H1 (cell line): Measurements from ENCODE around the gene PSORS1C2. TPM values are rescaled to one million over a fixed set of nuclear protein-coding genes. Genes with fewer than 3 reads are reported as not detected.

Experiments used
- CTCF ChIA-PET: fragments of 300-600 bp; sonication (Branson Sonifier 250); formaldehyde crosslinking; loops from one replicate; lab custom pipeline; 2021; ENCODE audit not compliant: partially characterized antibody; lab: Charles Lee
- POLR2A ChIA-PET: fragments of 300-600 bp; sonication (Branson Sonifier 250); formaldehyde crosslinking; loops from one replicate; lab custom pipeline; 2021; ENCODE audit warnings: inconsistent platforms; ENCODE audit not compliant: partially characterized antibody; lab: Charles Lee
- DNase-seq, 2 experiments: peaks; one replicate each; pipeline versions ENCODE4 v3.0.0 to v3.0.0-alpha.2; 2010 to 2022; ENCODE audit warnings: low spot score in 2 of 2, low read depth in 1 of 2, mixed read lengths in 1 of 2
- FAIRE-seq: peaks from 2 replicates; lab custom pipeline; 2011; peaks lifted over from hg19 to GRCh38; lab: Jason Lieb, UNC
- H2AFZ ChIP-seq: 2 replicates; pipeline ENCODE4 v1.8.1; 2012; ENCODE audit warnings: low read length, inconsistent platforms
- H2AK5ac ChIP-seq: 2 replicates; pipeline ENCODE4 v1.6.1; 2013; ENCODE audit warnings: low read depth, low read length
- H2BK120ac ChIP-seq: replicated peaks from 2 replicates; pipeline ENCODE3; 2013; ENCODE audit warnings: low read depth, low read length, inconsistent platforms
- H2BK12ac ChIP-seq: 2 replicates; pipeline ENCODE4 v1.6.1; 2013; ENCODE audit warnings: low read depth, low read length
- H2BK15ac ChIP-seq: 2 replicates; pipeline ENCODE4 v1.6.1; 2013; ENCODE audit warnings: low read length
- H2BK20ac ChIP-seq: 2 replicates; pipeline ENCODE4 v1.6.1; 2013; ENCODE audit warnings: low read length
- H2BK5ac ChIP-seq: 2 replicates; pipeline ENCODE4 v1.6.1; 2013; ENCODE audit warnings: low read depth, low read length
- H3K14ac ChIP-seq: 2 replicates; pipeline ENCODE4 v1.6.1; 2013; ENCODE audit warnings: inconsistent platforms; ENCODE audit not compliant: insufficient read length
- H3K18ac ChIP-seq: 2 replicates; pipeline ENCODE4 v1.6.1; 2013; ENCODE audit warnings: low read length; ENCODE audit errors: extremely low read depth
- H3K23ac ChIP-seq: 2 replicates; pipeline ENCODE4 v1.6.1; 2013; ENCODE audit warnings: inconsistent platforms; ENCODE audit not compliant: insufficient read length
- H3K23me2 ChIP-seq: 2 replicates; pipeline ENCODE4 v1.6.1; 2013; ENCODE audit warnings: low read depth, low read length
- H3K27ac ChIP-seq: 2 replicates; pipeline ENCODE4 v1.6.1; 2011; ENCODE audit warnings: low read depth, low read length, inconsistent platforms
- H3K27me3 ChIP-seq, 4 experiments: replicated peaks in 1 of 4; 1 replicate in 1 of 4; 2 replicates in 3 of 4; pipeline versions ENCODE4 v1.6.1 to v1.8.1; 2011 to 2013; ENCODE audit warnings: low read length in 3 of 4, mild to moderate bottlenecking in 3 of 4, inconsistent platforms in 2 of 4, mixed read lengths in 2 of 4, moderate library complexity in 1 of 4; ENCODE audit not compliant: control insufficient read depth in 3 of 4, insufficient read depth in 3 of 4; ENCODE audit errors: extremely low read depth in 1 of 4
- H3K36me3 ChIP-seq, 4 experiments: 2 replicates each; pipeline versions ENCODE4 v1.6.1 to v1.8.1; 2011 to 2013; ENCODE audit warnings: mild to moderate bottlenecking in 4 of 4, low read length in 3 of 4, moderate library complexity in 2 of 4, control low read depth in 1 of 4, inconsistent platforms in 1 of 4; ENCODE audit not compliant: insufficient read depth in 4 of 4, control insufficient read depth in 2 of 4
- H3K4ac ChIP-seq: replicated peaks from 2 replicates; pipeline ENCODE3; 2013; ENCODE audit warnings: low read length, low read depth, mixed read lengths, inconsistent platforms; ENCODE audit not compliant: insufficient read length
- H3K4me1 ChIP-seq, 4 experiments: replicated peaks in 1 of 4; 1 replicate in 1 of 4; 2 replicates in 3 of 4; pipeline versions ENCODE4 v1.6.1 to v1.8.1; 2011 to 2013; ENCODE audit warnings: low read length in 3 of 4, inconsistent platforms in 2 of 4, mixed read lengths in 1 of 4; ENCODE audit not compliant: insufficient read depth in 4 of 4, control insufficient read depth in 3 of 4
- H3K4me2 ChIP-seq, 2 experiments: 2 replicates each; pipeline versions ENCODE4 v1.6.1 to v1.8.1; 2011 to 2013; ENCODE audit warnings: low read depth in 2 of 2, low read length in 2 of 2, control low read depth in 1 of 2, inconsistent platforms in 1 of 2, mild to moderate bottlenecking in 1 of 2; ENCODE audit not compliant: insufficient read depth in 1 of 2
- H3K4me3 ChIP-seq, 4 experiments: fragments of 200-600, 300-600 bp in 1 of 4; sonication (generic), shearing (Covaris generic), sonication (Bioruptor Twin) in 1 of 4; 2 replicates each; pipeline versions ENCODE4 v1.5.1 to v1.8.1; 2011 to 2016; ENCODE audit warnings: low read length in 4 of 4, low read depth in 3 of 4, control low read depth in 2 of 4, inconsistent platforms in 2 of 4, mild to moderate bottlenecking in 2 of 4, mixed read lengths in 1 of 4, moderate library complexity in 1 of 4; ENCODE audit not compliant: insufficient read depth in 2 of 4; ENCODE audit errors: extremely low read depth in 1 of 4
- H3K56ac ChIP-seq: replicated peaks from 2 replicates; pipeline ENCODE3; 2013; ENCODE audit warnings: low read depth, mild to moderate bottlenecking, mixed read lengths, low read length, inconsistent platforms; ENCODE audit not compliant: insufficient read length
- H3K79me1 ChIP-seq: 2 replicates; pipeline ENCODE4 v1.6.1; 2013; ENCODE audit warnings: low read depth, low read length, control low read depth
- H3K79me2 ChIP-seq, 2 experiments: 2 replicates each; pipeline versions ENCODE4 v1.6.1 to v1.8.1; 2012 to 2013; ENCODE audit warnings: low read length in 2 of 2, mild to moderate bottlenecking in 2 of 2, inconsistent platforms in 1 of 2; ENCODE audit not compliant: insufficient read depth in 2 of 2, control insufficient read depth in 1 of 2
- H3K9ac ChIP-seq, 4 experiments: replicated peaks in 1 of 4; 1 replicate in 1 of 4; 2 replicates in 3 of 4; pipeline versions ENCODE4 v1.6.1 to v1.8.1; 2011 to 2013; ENCODE audit warnings: low read depth in 3 of 4, low read length in 3 of 4, control low read depth in 2 of 4, mild to moderate bottlenecking in 2 of 4, moderate library complexity in 2 of 4, inconsistent platforms in 1 of 4; ENCODE audit errors: extremely low read depth in 1 of 4
- H3K9me3 ChIP-seq, 2 experiments: 2 replicates each; pipeline versions ENCODE4 v1.6.1 to v1.8.1; 2012 to 2013; ENCODE audit warnings: mild to moderate bottlenecking in 2 of 2, moderate library complexity in 2 of 2, control low read depth in 1 of 2, inconsistent platforms in 1 of 2, low read depth in 1 of 2, low read length in 1 of 2, mixed read lengths in 1 of 2; ENCODE audit not compliant: insufficient read depth in 2 of 2
- H4K20me1 ChIP-seq, 2 experiments: replicated peaks in 1 of 2; 2 replicates each; pipeline versions ENCODE3 to v1.8.1; 2011 to 2013; ENCODE audit warnings: inconsistent platforms in 2 of 2, low read length in 2 of 2, mild to moderate bottlenecking in 1 of 2; ENCODE audit not compliant: insufficient read depth in 2 of 2, control insufficient read depth in 1 of 2
- H4K5ac ChIP-seq: 2 replicates; pipeline ENCODE4 v1.6.1; 2013; ENCODE audit warnings: low read length, low read depth, mixed read lengths, inconsistent platforms; ENCODE audit not compliant: insufficient read length
- H4K8ac ChIP-seq: 2 replicates; pipeline ENCODE4 v1.8.0; 2013; ENCODE audit warnings: mild to moderate bottlenecking, moderate library complexity, low read length, inconsistent platforms; ENCODE audit not compliant: insufficient read depth; ENCODE audit errors: extremely low read depth
- H4K91ac ChIP-seq: replicated peaks from 2 replicates; pipeline ENCODE3; 2013; ENCODE audit warnings: low read length, mixed read lengths, inconsistent platforms; ENCODE audit not compliant: insufficient read length
- BACH1 ChIP-seq: IDR thresholded peaks from 2 replicates; pipeline ENCODE4 v1.6.1; 2012; ENCODE audit warnings: low read length, improper control_type of control experiment
- EZH2 ChIP-seq: fragments of 200-600 bp; sonication (generic); IDR thresholded peaks from 2 replicates; pipeline ENCODE4 v1.7.1; 2012; ENCODE audit warnings: low read depth, mild to moderate bottlenecking, moderate library complexity, low read length, inconsistent platforms; ENCODE audit not compliant: severe bottlenecking
- FOSL1 ChIP-seq: IDR thresholded peaks from 2 replicates; pipeline ENCODE4 v1.6.1; 2011; ENCODE audit warnings: mild to moderate bottlenecking, low read depth, low read length, moderate library complexity; ENCODE audit not compliant: insufficient read depth
- JUN ChIP-seq: IDR thresholded peaks from 2 replicates; pipeline ENCODE4 v1.6.1; 2011; ENCODE audit warnings: low read depth, mild to moderate bottlenecking, improper control_type of control experiment, low read length
- JUND ChIP-seq: IDR thresholded peaks from 2 replicates; pipeline ENCODE4 v1.6.1; 2011; ENCODE audit warnings: mild to moderate bottlenecking, improper control_type of control experiment, low read length
- KDM5A ChIP-seq: fragments of 200-600 bp; IDR thresholded peaks from 2 replicates; pipeline ENCODE4 v1.7.1; 2012; ENCODE audit warnings: mild to moderate bottlenecking, low read length, inconsistent platforms, mixed read lengths
- NANOG ChIP-seq: IDR thresholded peaks from 2 replicates; pipeline ENCODE4 v1.6.1; 2011; ENCODE audit warnings: low read length, low read depth, mild to moderate bottlenecking, inconsistent platforms; ENCODE audit not compliant: insufficient read depth, poor library complexity, severe bottlenecking
- NRF1 ChIP-seq: IDR thresholded peaks from 2 replicates; pipeline ENCODE4 v1.6.1; 2011; ENCODE audit warnings: mild to moderate bottlenecking, low read depth, low read length, improper control_type of control experiment
- POLR2A ChIP-seq, 2 experiments: IDR thresholded peaks; 1 replicate in 1 of 2; 2 replicates in 1 of 2; pipeline ENCODE4 v1.6.1; 2011; ENCODE audit warnings: low read depth in 2 of 2, low read length in 2 of 2, mild to moderate bottlenecking in 2 of 2; ENCODE audit errors: control extremely low read depth in 1 of 2
- POLR2AphosphoS5 ChIP-seq: IDR thresholded peaks from 2 replicates; pipeline ENCODE4 v1.6.1; 2011; ENCODE audit warnings: low read depth, low read length
- SAP30 ChIP-seq: fragments of 300-600 bp; sonication (generic); IDR thresholded peaks from 2 replicates; pipeline ENCODE4 v1.7.1; 2012; ENCODE audit warnings: low read length, moderate library complexity, mild to moderate bottlenecking, inconsistent platforms; ENCODE audit not compliant: insufficient read depth, insufficient replicate concordance
- SIX5 ChIP-seq: IDR thresholded peaks from 2 replicates; pipeline ENCODE4 v1.6.1; 2011; ENCODE audit warnings: mild to moderate bottlenecking, low read depth, low read length
- SP2 ChIP-seq: IDR thresholded peaks from 2 replicates; pipeline ENCODE4 v1.6.1; 2012; ENCODE audit warnings: mild to moderate bottlenecking, low read length, inconsistent platforms
- TEAD4 ChIP-seq: IDR thresholded peaks from 2 replicates; pipeline ENCODE4 v1.6.1; 2012; ENCODE audit warnings: low read depth, low read length, inconsistent platforms, mixed read lengths
- ZNF274 ChIP-seq: IDR thresholded peaks from 2 replicates; pipeline ENCODE4 v1.7.0; 2012; ENCODE audit warnings: low read length, borderline replicate concordance; ENCODE audit errors: extremely low read depth
- WGBS, 2 experiments: shearing (Covaris generic) in 1 of 2; methylation state at CpG; one replicate each; pipeline versions ENCODE4 v1.1.6 to v1.1.7; 2013 to 2015; ENCODE audit warnings: low lambda C conversion rate in 2 of 2, mixed read lengths in 2 of 2, inconsistent platforms in 1 of 2, low coverage in 1 of 2, missing lambda C conversion rate in 1 of 2; ENCODE audit not compliant: insufficient replicate concordance in 2 of 2, insufficient coverage in 1 of 2, insufficient read length in 1 of 2; ENCODE audit errors: extremely low coverage in 1 of 2, missing lambda C conversion rate in 1 of 2; 5-methylcytosine and 5-hydroxymethylcytosine counted together
- polyA plus RNA-seq, 7 experiments: library from polyadenylated mRNA; depleted of rRNA in 3 of 7; stranded (reverse) in 5 of 7; unstranded in 2 of 7; fragments of >200 nt in 5 of 7; fragments of 200-250 nt in 2 of 7; gene quantifications; 1 replicate in 5 of 7; 2 replicates in 1 of 7; 4 replicates in 1 of 7; pipeline versions ENCODE4 v1.2.1 to v1.2.3, GENCODE V29; 2011 to 2013; ENCODE audit warnings: missing spikeins in 2 of 7, mixed read lengths in 2 of 7
- total RNA-seq: library from RNA; stranded (reverse); fragmentation: NEBNext Ultra II Directional; extraction: Animal tissue kit (Norgen Biotek cat#: 25700); gene quantifications from 2 replicates; pipeline ENCODE4 v1.2.1, GENCODE V29; 2021

The PSORS1C2 gene
- total and polyA plus RNA-seq, 2 of the 8 experiments (the other 6 are each of a cell fraction or from before 2014, with no cell fraction given), result 0.11 TPM; not detected in 1

- no peaks in the 10 kb centered on the region for H3K9me3 ChIP-seq
- peak overlapping the region; percentile 70 to 92 (median 80) for H3K4me3 ChIP-seq
- H2BK120ac ChIP-seq, result peak overlapping the region; percentile 14
- no peak overlapping the region for H2BK5ac ChIP-seq
- H2BK12ac ChIP-seq, result no peak overlapping the region
- peaks cover 13 to 29% (median 20%) of the 10 kb centered on the region in 4 experiments for H3K4me1 ChIP-seq
- H4K91ac ChIP-seq, result peak overlapping the region; percentile 20
- no peak overlapping the region for H3K23ac ChIP-seq
- H3K27ac ChIP-seq, result no peak overlapping the region
- H4K8ac ChIP-seq, result no peak overlapping the region
- peaks cover 9 to 23% (median 16%) of the 10 kb centered on the region in 4 experiments for H3K36me3 ChIP-seq
- no peak overlapping the region for H2AK5ac ChIP-seq
- FAIRE-seq (no peak), DNase-seq (no peak)
- H2AFZ ChIP-seq, result no peak overlapping the region
- H2BK15ac ChIP-seq, result no peak overlapping the region
- H4K20me1 ChIP-seq, result peaks cover 7 to 22% of the 10 kb centered on the region in 2 experiments
- H3K79me2 ChIP-seq, result peaks cover 23 to 59% of the 10 kb centered on the region in 2 experiments
- no peak overlapping the region for H2BK20ac ChIP-seq
- peak overlapping the region; percentile 82 to 83 for H3K4me2 ChIP-seq
- H3K27me3 ChIP-seq, result no peaks in the 10 kb centered on the region
- H3K9ac ChIP-seq, result peak overlapping the region in 3 of 4 experiments; percentile 31 to 35 (median 32); a peak in 5 of 7 replicates
- H3K23me2 ChIP-seq, result peaks cover 13% of the 10 kb centered on the region
- ChIA-PET CTCF (interaction anchor here (0.9 to 5.9 kb wide), 9 partner anchors 8 to 36 kb away, joined by 3 to 56 read pairs (median 4); partner anchors contain the start of genes CCHCR1 and TCF19), POLR2A (interaction anchor here (0.6 to 68.5 kb wide), 4 partner anchors 0 to 1161 kb away, joined by 3 to 2251 read pairs (median 1128); partner anchors contain the start of genes CCHCR1, CDSN, POU5F1 and PSORS1C1)
- H3K14ac ChIP-seq, result no peak overlapping the region
- 7% methylated on average over 3 of the region's 3 CpGs; no CpG with 5 or more reads in 1 of the 2 experiments for WGBS, 2 experiments
- peaks cover 8% of the 10 kb centered on the region for H3K79me1 ChIP-seq
- no peak overlapping the region; the same call in 1 of the 2 replicates for H3K18ac ChIP-seq
- H3K56ac ChIP-seq, result peak overlapping the region; percentile 40
- no peak overlapping the region for H4K5ac ChIP-seq
- H3K4ac ChIP-seq, result peak overlapping the region; percentile 40
- no peak for TF ChIP-seq SP2
- no peak for TF ChIP-seq JUN
- TF ChIP-seq EZH2, result no peak
- TF ChIP-seq SAP30, result no peak
- no peak for TF ChIP-seq POLR2AphosphoS5
- TF ChIP-seq NANOG, result no peak
- no peak for TF ChIP-seq SIX5
- TF ChIP-seq POLR2A (IDR thresholded peaks at IDR 0.05; ENCODE audit: control extremely low read depth in 1 of 2, low read depth in 2 of 2, low read length in 2 of 2), result no peak
- TF ChIP-seq FOSL1, result no peak
- no peak for TF ChIP-seq KDM5A
- no peak for TF ChIP-seq TEAD4
- TF ChIP-seq ZNF274, result no peak
- no peak for TF ChIP-seq JUND
- TF ChIP-seq BACH1, result no peak
- no peak for TF ChIP-seq NRF1
Observed at GRCh38 chr6:31168606-31169005, 29.7 kb upstream of the PSORS1C2 start.
